HL-60 (cell line): ENCODE results near the gene ADAMTSL5.

Source experiments
- GABPA ChIP-seq: IDR thresholded peaks from 2 replicates; pipeline ENCODE4 v1.6.1; 2012; ENCODE audit warnings: low read depth
- POLR2AphosphoS5 ChIP-seq: IDR thresholded peaks from 2 replicates; pipeline ENCODE4 v1.6.1; 2012; ENCODE audit warnings: low read depth
- TF ChIP-seq, protein P1 (sequence below): IDR thresholded peaks from 2 replicates; pipeline ENCODE4 v1.6.1; 2012; ENCODE audit warnings: low read depth; ENCODE audit not compliant: insufficient replicate concordance
- TF ChIP-seq, protein P2 (sequence below): IDR thresholded peaks from one replicate; pipeline ENCODE4 v1.5.1; 2011; ENCODE audit warnings: low read length, control low read depth, inconsistent platforms; ENCODE audit not compliant: insufficient read depth

DNA sequence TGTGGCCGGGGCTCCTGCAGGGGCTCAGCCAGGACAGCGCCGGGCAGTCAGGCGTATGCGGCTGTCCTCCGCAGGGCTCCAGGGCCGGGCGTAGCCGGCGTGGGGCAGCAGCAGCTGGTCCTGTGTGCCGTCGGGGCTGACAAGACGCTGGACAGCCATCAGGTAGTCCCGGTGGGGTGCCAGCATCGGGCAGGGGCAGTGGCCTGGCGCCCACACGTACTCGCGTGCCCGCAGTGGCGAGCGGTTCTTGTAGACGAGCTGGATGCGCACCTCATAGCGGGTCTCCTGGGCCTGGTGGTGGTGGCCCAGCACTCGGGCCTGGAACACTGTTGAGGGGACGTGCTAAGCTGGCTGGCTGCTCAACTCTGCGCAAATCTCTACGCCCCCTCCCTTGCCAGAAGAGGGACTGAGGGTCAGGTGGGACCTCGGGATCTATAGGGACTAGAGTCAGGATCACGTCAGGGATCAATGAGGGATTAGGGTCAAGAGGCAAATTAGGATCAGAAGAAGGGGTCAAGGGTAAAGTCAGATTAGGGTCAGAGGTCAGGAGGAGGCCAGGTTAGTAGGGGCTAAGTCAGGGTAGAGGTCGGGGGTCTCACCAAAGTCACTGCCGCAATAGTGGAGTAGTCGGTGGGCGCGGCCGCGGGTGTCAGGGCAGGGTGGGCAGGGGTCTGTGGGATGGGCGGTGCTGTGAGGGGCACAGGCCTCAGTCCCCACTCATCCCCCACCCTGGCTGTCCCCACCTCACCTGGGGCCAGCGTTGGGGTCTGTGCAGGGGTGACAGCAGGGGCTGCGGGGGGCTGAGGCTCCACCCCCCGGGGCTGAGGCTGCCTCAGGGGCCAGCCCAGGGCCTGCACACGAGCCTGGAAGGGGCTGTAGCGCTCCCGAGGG, 6.6 kb downstream of the ADAMTSL5 start:
- TF ChIP-seq, protein P1, sequence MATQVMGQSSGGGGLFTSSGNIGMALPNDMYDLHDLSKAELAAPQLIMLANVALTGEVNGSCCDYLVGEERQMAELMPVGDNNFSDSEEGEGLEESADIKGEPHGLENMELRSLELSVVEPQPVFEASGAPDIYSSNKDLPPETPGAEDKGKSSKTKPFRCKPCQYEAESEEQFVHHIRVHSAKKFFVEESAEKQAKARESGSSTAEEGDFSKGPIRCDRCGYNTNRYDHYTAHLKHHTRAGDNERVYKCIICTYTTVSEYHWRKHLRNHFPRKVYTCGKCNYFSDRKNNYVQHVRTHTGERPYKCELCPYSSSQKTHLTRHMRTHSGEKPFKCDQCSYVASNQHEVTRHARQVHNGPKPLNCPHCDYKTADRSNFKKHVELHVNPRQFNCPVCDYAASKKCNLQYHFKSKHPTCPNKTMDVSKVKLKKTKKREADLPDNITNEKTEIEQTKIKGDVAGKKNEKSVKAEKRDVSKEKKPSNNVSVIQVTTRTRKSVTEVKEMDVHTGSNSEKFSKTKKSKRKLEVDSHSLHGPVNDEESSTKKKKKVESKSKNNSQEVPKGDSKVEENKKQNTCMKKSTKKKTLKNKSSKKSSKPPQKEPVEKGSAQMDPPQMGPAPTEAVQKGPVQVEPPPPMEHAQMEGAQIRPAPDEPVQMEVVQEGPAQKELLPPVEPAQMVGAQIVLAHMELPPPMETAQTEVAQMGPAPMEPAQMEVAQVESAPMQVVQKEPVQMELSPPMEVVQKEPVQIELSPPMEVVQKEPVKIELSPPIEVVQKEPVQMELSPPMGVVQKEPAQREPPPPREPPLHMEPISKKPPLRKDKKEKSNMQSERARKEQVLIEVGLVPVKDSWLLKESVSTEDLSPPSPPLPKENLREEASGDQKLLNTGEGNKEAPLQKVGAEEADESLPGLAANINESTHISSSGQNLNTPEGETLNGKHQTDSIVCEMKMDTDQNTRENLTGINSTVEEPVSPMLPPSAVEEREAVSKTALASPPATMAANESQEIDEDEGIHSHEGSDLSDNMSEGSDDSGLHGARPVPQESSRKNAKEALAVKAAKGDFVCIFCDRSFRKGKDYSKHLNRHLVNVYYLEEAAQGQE = no peak
- TF ChIP-seq, protein P2, sequence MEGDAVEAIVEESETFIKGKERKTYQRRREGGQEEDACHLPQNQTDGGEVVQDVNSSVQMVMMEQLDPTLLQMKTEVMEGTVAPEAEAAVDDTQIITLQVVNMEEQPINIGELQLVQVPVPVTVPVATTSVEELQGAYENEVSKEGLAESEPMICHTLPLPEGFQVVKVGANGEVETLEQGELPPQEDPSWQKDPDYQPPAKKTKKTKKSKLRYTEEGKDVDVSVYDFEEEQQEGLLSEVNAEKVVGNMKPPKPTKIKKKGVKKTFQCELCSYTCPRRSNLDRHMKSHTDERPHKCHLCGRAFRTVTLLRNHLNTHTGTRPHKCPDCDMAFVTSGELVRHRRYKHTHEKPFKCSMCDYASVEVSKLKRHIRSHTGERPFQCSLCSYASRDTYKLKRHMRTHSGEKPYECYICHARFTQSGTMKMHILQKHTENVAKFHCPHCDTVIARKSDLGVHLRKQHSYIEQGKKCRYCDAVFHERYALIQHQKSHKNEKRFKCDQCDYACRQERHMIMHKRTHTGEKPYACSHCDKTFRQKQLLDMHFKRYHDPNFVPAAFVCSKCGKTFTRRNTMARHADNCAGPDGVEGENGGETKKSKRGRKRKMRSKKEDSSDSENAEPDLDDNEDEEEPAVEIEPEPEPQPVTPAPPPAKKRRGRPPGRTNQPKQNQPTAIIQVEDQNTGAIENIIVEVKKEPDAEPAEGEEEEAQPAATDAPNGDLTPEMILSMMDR = no peak
- TF ChIP-seq GABPA (no peak), POLR2AphosphoS5 (no peak)
